Measurements from ENCODE around the gene CCDC157. TPM values are rescaled to one million over a fixed set of nuclear protein-coding genes. Genes with fewer than 3 reads are reported as not detected.
"Not testable (repeated sequence)": the region's sequence is repeated elsewhere in the genome, so short reads cannot be mapped to it uniquely, and the experiment has no call there.

Gene CCDC157
- total RNA-seq, 1 experiment from 2014 or later, result 4.9 TPM

DNA sequence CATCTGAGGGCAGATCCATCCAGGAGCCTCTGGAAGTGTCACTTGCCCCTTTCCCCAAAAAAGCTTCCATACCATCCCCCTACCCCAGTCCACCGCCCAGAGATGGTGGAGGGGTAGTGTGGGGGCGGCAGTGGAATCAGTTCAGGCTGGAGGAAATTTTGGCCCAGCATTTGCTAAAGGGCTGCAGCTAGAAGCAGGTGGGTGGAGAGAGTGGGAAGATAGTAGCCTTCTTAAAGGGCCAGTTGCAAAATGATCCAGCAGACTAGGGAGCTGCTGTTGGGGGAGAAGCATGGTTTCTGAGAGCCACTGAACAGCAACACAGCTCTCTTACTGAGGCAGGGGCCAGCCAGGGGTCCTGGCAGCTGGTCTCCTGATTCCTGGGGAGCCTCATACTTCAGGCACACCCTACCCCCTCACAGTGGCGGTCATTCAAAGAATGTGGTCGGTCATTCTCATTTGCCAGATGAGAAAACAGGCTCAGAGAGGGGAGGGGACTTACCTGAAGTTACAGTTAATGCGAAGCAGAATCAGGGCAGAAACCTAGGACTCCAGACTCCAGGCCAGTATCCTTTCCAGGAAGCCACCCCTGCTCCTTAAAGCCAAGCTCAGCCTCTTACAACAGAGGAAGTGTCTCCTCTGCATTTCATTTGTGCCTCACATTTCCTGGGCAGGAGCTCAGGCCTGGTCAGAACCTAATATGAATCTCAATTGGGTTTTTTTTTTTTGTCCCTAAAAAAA, 45.4 kb downstream of the CCDC157 start:
- Mint-ChIP-seq H3K27me3 (ENCODE audit: insufficient read depth, unreplicated experiment) (no peaks in the 10 kb centered on the region), H3K4me1 (ENCODE audit: low read depth, unreplicated experiment) (peaks cover 14% of the 10 kb centered on the region), H3K4me3 (ENCODE audit: unreplicated experiment) (no peak overlapping the region), H3K36me3 (ENCODE audit: insufficient read depth, unreplicated experiment) (peaks cover 8% of the 10 kb centered on the region), H3K27ac (ENCODE audit: unreplicated experiment) (no peak overlapping the region), H3K9me3 (ENCODE audit: unreplicated experiment) (no peaks in the 10 kb centered on the region)
- Histone ChIP-seq H3K4me3 (ENCODE audit: low read depth, low read length) (no peak overlapping the region), H3K36me3 (ENCODE audit: control insufficient read depth, insufficient read depth, low read length) (peaks cover 1% of the 10 kb centered on the region), H3K27me3 (replicated peaks; ENCODE audit: control insufficient read depth, insufficient read depth, low read length) (no peaks in the 10 kb centered on the region), H3K4me1 (peaks cover 9% of the 10 kb centered on the region; the same call in 1 of the 2 replicates), H3K9me3 (no peaks in the 10 kb centered on the region)
- TF ChIP-seq, protein P1, sequence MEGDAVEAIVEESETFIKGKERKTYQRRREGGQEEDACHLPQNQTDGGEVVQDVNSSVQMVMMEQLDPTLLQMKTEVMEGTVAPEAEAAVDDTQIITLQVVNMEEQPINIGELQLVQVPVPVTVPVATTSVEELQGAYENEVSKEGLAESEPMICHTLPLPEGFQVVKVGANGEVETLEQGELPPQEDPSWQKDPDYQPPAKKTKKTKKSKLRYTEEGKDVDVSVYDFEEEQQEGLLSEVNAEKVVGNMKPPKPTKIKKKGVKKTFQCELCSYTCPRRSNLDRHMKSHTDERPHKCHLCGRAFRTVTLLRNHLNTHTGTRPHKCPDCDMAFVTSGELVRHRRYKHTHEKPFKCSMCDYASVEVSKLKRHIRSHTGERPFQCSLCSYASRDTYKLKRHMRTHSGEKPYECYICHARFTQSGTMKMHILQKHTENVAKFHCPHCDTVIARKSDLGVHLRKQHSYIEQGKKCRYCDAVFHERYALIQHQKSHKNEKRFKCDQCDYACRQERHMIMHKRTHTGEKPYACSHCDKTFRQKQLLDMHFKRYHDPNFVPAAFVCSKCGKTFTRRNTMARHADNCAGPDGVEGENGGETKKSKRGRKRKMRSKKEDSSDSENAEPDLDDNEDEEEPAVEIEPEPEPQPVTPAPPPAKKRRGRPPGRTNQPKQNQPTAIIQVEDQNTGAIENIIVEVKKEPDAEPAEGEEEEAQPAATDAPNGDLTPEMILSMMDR (IDR thresholded peaks at IDR 0.05; ENCODE audit: insufficient read depth in 1 of 2, low read depth in 1 of 2, low read length in 1 of 2, severe bottlenecking in 1 of 2, unreplicated experiment in 1 of 2), result no peak
- intact Hi-C loops (cut with micrococcal nuclease; ENCODE audit: unreplicated experiment), result no loop called here
- CTCF ChIA-PET, result no interaction called here
- no TSS peak for BruUV-seq (replicated peaks)
- POLR2A ChIA-PET, result interaction anchor here (0.6 kb wide), 1 partner anchor 30 kb away, joined by 3 read pairs; no protein-coding TSS in a partner anchor
- no peak for DNase-seq

DNA sequence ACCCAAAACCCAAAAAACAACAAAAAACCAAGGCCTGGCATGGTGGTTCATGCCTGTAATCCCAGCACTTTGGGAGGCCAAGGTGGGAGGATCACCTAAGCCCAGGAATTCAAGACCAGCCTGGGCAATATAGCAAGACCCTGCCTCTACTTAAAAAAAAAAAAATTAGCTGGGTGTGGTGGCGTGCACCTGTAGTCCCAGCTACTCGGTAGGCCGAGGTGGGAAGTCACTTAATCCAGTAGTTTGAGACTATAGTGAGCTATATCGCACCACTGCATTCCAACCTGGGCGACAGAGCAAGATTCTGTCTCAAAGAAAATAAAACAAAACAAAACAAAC, 45.9 kb downstream of the CCDC157 start:
- H3K36me3 ChIP-seq (ENCODE audit: control insufficient read depth, insufficient read depth, low read length); H3K9me3 ChIP-seq; H3K4me3 Mint-ChIP-seq (ENCODE audit: unreplicated experiment); H3K4me1 ChIP-seq; H3K9me3 Mint-ChIP-seq (ENCODE audit: unreplicated experiment); H3K27ac Mint-ChIP-seq (ENCODE audit: unreplicated experiment); H3K27me3 Mint-ChIP-seq (ENCODE audit: insufficient read depth, unreplicated experiment); H3K36me3 Mint-ChIP-seq (ENCODE audit: insufficient read depth, unreplicated experiment); CTCF ChIA-PET; H3K4me3 ChIP-seq (ENCODE audit: low read depth, low read length); BruUV-seq (replicated peaks); intact Hi-C loops (cut with micrococcal nuclease; ENCODE audit: unreplicated experiment); DNase-seq; POLR2A ChIA-PET; H3K27me3 ChIP-seq (replicated peaks; ENCODE audit: control insufficient read depth, insufficient read depth, low read length): not testable (repeated sequence)
- H3K4me1 Mint-ChIP-seq (ENCODE audit: low read depth, unreplicated experiment), result peaks cover 13% of the 10 kb centered on the region

DNA sequence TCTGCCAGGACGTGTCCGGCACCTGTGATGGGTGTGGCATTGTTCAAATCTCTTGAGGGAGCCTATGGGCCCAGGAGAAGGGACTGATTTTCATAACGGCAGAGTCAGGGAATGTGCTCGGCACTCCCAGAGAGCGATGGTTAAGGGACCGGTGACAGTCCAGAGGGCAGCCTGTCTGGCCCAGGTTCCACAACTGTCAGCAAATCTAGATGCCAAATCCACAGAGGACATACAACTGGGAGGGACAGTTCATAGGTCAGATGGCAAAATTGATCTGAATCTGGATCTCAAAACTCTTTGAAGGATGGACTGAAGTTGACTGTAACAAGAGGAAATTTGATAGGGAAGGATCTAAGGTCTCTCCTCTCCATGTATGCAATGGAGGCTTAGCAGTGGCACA, 47.5 kb downstream of the CCDC157 start:
- H3K27ac Mint-ChIP-seq (ENCODE audit: unreplicated experiment), result no peak overlapping the region

More for the DNA sequence above, 47.5 kb downstream of the CCDC157 start:
- Histone ChIP-seq H3K27me3 (replicated peaks; ENCODE audit: control insufficient read depth, insufficient read depth, low read length) (no peaks in the 10 kb centered on the region), H3K4me3 (ENCODE audit: low read depth, low read length) (no peak overlapping the region), H3K4me1 (no peaks in the 10 kb centered on the region), H3K9me3 (no peaks in the 10 kb centered on the region), H3K36me3 (ENCODE audit: control insufficient read depth, insufficient read depth, low read length) (peaks cover 1% of the 10 kb centered on the region)
- H3K4me1 Mint-ChIP-seq (ENCODE audit: low read depth, unreplicated experiment), result no peaks in the 10 kb centered on the region
- no peak for DNase-seq
- BruUV-seq (replicated peaks), result no TSS peak
- peaks cover 11% of the 10 kb centered on the region for H3K36me3 Mint-ChIP-seq (ENCODE audit: insufficient read depth, unreplicated experiment)
- ChIA-PET POLR2A (no interaction called here), CTCF (no interaction called here)
- TF ChIP-seq, protein P1 (IDR thresholded peaks at IDR 0.05; ENCODE audit: insufficient read depth in 1 of 2, low read depth in 1 of 2, low read length in 1 of 2, severe bottlenecking in 1 of 2, unreplicated experiment in 1 of 2), result no peak
- no peak overlapping the region for H3K4me3 Mint-ChIP-seq (ENCODE audit: unreplicated experiment)
- no peaks in the 10 kb centered on the region for H3K9me3 Mint-ChIP-seq (ENCODE audit: unreplicated experiment)
- intact Hi-C loops (cut with micrococcal nuclease; ENCODE audit: unreplicated experiment), result no loop called here
- H3K27me3 Mint-ChIP-seq (ENCODE audit: insufficient read depth, unreplicated experiment), result no peaks in the 10 kb centered on the region

Data from Caco-2 (cell line).